Adrenal gland (tissue), 12 donors: ENCODE measurements around the gene ITGA6. TPM values are rescaled to one million over a fixed set of nuclear protein-coding genes. Genes with fewer than 3 reads are reported as not detected.

Experiments used
- DNase-seq, 7 donors: peaks; one replicate each; pipeline ENCODE4 v3.0.0-alpha.2; 2019 to 2020
- H3K27ac ChIP-seq, 5 donors: fragments of 200-600 bp; sonication (generic) in 4 of 5; 1 replicate in 3 of 5; 2 replicates in 2 of 5; pipeline versions ENCODE4 v1.5.1 to v1.8.0; 2016 to 2020; ENCODE audit warnings: mild to moderate bottlenecking in 1 of 5
- H3K27me3 ChIP-seq: fragments of 200-600 bp; 2 replicates; pipeline ENCODE4 v1.8.0; 2021
- H3K36me3 ChIP-seq, 2 donors: fragments of 200-600 bp; replicated peaks in 1 of 2; 1 replicate in 1 of 2; 2 replicates in 1 of 2; pipeline versions ENCODE4 v1.5.1 to v1.8.0; 2018 to 2022
- H3K4me1 ChIP-seq, 2 donors: fragments of 200-600 bp; replicated peaks in 1 of 2; 1 replicate in 1 of 2; 2 replicates in 1 of 2; pipeline versions ENCODE4 v1.5.1 to v1.8.0; 2018 to 2021
- H3K4me3 ChIP-seq, 4 donors: fragments of 200-600 bp; sonication (generic) in 3 of 4; one replicate each; pipeline ENCODE4 v1.5.1; 2016 to 2018
- H3K9me3 ChIP-seq, 3 donors: fragments of 200-600 bp; sonication (generic) in 1 of 3; replicated peaks in 1 of 3; 1 replicate in 2 of 3; 2 replicates in 1 of 3; pipeline versions ENCODE4 v1.5.1 to v1.8.0; 2016 to 2021
- CTCF ChIP-seq, 6 experiments: fragments of 450-650 bp in 4 of 6; fragments of 200-600 bp in 2 of 6; sonication (generic) in 1 of 6; IDR thresholded peaks; 1 replicate in 5 of 6; 2 replicates in 1 of 6; pipeline versions ENCODE4 v1.5.1 to v1.8.0; 2016 to 2021; ENCODE audit warnings: antibody characterized with exemption in 6 of 6, mild to moderate bottlenecking in 2 of 6, moderate library complexity in 1 of 6
- POLR2A ChIP-seq, 2 donors: fragments of 450-650 bp; IDR thresholded peaks; one replicate each; pipeline ENCODE4 v1.6.1; 2017; ENCODE audit warnings: antibody characterized with exemption in 2 of 2, mild to moderate bottlenecking in 2 of 2, moderate library complexity in 1 of 2
- WGBS, 4 donors: extraction: QIAGEN DNeasy Blood & Tissue Kit in 2 of 4; methylation state at CpG; one replicate each; pipeline versions ENCODE4 v1.1.5 to v1.1.7; 2013 to 2017; 5-methylcytosine and 5-hydroxymethylcytosine counted together
- intact Hi-C, 2 donors: fragments of 100-400 bp; cut with DNase I; formaldehyde crosslinking; loops; one replicate each; pipeline versions ENCODE4 v1.14.1 to v1.15.0; 2022 to 2023
- polyA plus RNA-seq, 3 donors: library from polyadenylated mRNA; stranded (reverse); fragments of 200-250 nt in 2 of 3; fragments of 350-450 nt in 1 of 3; fragmentation: Illumina TruSeq in 1 of 3; extraction: RNeasy Lipid Tissue Mini Kit (QIAGEN cat#74804) in 1 of 3; gene quantifications; one replicate each; pipeline ENCODE4 v1.2.3, GENCODE V29; 2013 to 2014
- total RNA-seq, 9 donors: library from RNA; depleted of rRNA in 4 of 9; stranded (reverse); fragments of >200 nt in 4 of 9; fragments of 120-200 nt in 1 of 9; fragmentation: NEBNext Ultra II Directional in 1 of 9; extraction: Animal tissue kit (Norgen Biotek cat#: 25700) in 1 of 9; gene quantifications; one replicate each; pipeline versions ENCODE4 v1.1.0 to v1.2.4, GENCODE V29; 2013 to 2023
- donor health status: healthy with polysubstance abuse.
- donor health status: Bipolar disorder and iron deficiency.
- donor health status: DM: yes; HTN: yes; CAD: no.
- donor health status: DM: no; HTN: no; CAD: no.
- donor health status: DM: no; HTN: no; CAD: no.
- donor health status: DM: yes; HTN: yes; CAD: no.

Gene ITGA6
- total and polyA plus RNA-seq, 12 donors: 5.1 to 20.3 (median 10.0) TPM

DNA sequence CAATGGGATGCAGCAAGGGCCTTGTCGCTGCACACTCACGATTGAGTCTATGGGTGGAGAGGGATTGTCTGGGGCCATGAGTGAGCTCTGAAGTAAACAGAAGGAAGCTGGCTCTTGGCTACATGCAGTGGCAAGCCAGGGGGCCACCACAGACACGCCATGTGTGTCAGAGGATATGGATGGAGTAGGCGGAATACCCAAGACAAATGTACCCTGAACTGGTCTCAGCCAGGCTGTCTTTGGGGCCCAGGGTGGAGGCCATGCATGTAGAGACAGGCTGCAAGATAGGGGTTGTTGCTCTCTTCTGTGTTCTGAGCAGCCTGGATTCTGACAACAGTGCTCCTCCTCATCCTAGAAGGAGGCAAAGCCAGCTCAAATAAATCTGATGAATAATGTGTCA lies 24.0 kb upstream of the ITGA6 start:
- WGBS, 4 donors: 87 to 95% (median 90%) methylated on average over 4 of the region's 4 CpGs
- Histone ChIP-seq H3K9me3 (no peaks in the 10 kb centered on the region), H3K27me3 (no peaks in the 10 kb centered on the region), H3K4me3 (no peak overlapping the region), H3K4me1 (no peaks in the 10 kb centered on the region), H3K27ac (peak overlapping the region in 1 of 5 donors; percentile 44), H3K36me3 (no peaks in the 10 kb centered on the region)
- intact Hi-C loops: no loop called here
- TF ChIP-seq CTCF (IDR thresholded peaks at IDR 0.05) (no peak), POLR2A (IDR thresholded peaks at IDR 0.05) (no peak)
- no peak for DNase-seq

DNA sequence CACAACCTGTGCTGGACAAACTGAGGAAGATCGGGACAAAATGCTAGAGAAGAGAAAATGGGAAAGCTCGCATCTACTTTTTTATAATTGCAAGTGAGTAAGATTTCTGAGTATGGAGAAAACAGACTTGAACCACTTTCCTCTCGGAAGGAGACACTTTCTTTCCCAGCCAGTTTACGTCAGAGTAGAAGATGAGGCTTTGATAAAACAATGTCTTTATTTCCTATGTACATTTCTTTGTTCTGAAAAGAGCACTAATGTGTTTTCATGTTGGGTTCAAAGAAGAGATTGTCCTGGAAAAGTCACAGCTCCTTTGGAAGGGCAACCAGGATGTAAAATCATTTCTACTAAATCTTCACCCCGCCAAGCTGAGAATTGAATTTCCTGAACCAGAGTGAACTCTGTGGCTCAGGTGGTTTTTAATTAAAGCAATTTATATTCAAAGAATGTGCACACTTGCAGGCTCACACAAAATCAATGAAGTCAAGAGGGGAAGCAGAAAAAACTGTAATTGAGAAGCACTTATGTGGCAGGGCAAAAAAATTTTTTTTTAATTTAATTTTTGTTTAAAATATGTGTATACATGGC lies 23.4 kb upstream of the ITGA6 start:
- H3K27me3 ChIP-seq: no peaks in the 10 kb centered on the region
- intact Hi-C loops: no loop called here
- H3K36me3 ChIP-seq: no peaks in the 10 kb centered on the region
- no peaks in the 10 kb centered on the region for H3K4me1 ChIP-seq
- TF ChIP-seq POLR2A (IDR thresholded peaks at IDR 0.05): no peak
- no peak for TF ChIP-seq CTCF (IDR thresholded peaks at IDR 0.05)
- DNase-seq: no peak
- 78 to 88% (median 81%) methylated on average over 5 of the region's 5 CpGs for WGBS, 4 donors
- H3K9me3 ChIP-seq: no peaks in the 10 kb centered on the region
- H3K27ac ChIP-seq: peak overlapping the region in 1 of 5 donors; percentile 44
- H3K4me3 ChIP-seq: no peak overlapping the region

DNA sequence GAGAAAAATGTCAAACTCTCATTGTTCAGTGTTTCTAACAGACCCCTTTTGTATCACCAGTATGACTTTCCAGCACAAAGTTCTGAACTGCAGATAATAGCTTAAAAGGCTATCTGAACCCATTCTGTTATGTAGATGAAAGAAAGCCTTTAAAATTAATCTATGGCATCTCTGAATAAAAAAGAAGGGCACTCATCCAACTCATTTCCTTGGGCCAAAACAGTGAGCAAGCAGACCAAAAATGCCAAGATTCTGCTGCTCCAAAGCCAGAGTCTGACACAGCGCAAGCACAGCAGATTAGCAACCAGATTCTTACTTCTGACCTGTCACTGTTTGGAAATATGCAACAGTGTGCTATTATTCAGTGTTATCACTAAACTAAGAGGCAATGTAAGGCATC lies 22.6 kb upstream of the ITGA6 start:
- Histone ChIP-seq H3K9me3 (no peaks in the 10 kb centered on the region), H3K4me1 (no peaks in the 10 kb centered on the region), H3K36me3 (no peaks in the 10 kb centered on the region), H3K27me3 (no peaks in the 10 kb centered on the region), H3K27ac (no peak overlapping the region), H3K4me3 (no peak overlapping the region)
- intact Hi-C loops: no loop called here
- DNase-seq: peak in 2 of 7 donors; percentile 16 to 18
- TF ChIP-seq CTCF (IDR thresholded peaks at IDR 0.05): no peak
- no peak for TF ChIP-seq POLR2A (IDR thresholded peaks at IDR 0.05)
- WGBS, 4 donors: 21 to 56% (median 39%) methylated on average over 1 of the region's 1 CpG

DNA sequence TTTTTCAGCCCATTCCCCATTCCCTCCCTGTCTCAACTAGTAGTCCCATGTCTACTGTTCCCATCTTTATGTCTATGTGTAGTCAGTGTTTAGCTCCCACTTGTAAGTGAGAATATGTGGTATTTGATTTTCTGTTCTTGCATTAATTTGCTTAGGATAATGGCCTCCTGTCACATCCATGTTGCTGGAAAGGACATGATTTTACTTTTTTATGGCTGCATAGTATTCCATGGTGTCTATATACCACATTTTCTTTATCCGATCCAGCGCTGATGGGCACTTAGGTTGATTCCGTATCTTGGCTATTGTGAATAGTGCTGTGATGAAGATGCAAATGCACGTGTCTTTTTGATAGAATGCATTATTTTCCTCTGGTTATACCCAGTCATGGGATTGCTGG lies 21.7 kb upstream of the ITGA6 start:
- no peak for DNase-seq
- intact Hi-C loops: no loop called here
- no peaks in the 10 kb centered on the region for H3K27me3 ChIP-seq
- TF ChIP-seq CTCF (IDR thresholded peaks at IDR 0.05) (no peak), POLR2A (IDR thresholded peaks at IDR 0.05) (no peak)
- H3K4me1 ChIP-seq: no peaks in the 10 kb centered on the region
- H3K27ac ChIP-seq: no peak overlapping the region
- no peaks in the 10 kb centered on the region for H3K36me3 ChIP-seq
- H3K4me3 ChIP-seq: no peak overlapping the region
- 67 to 94% (median 81%) methylated on average over 4 of the region's 4 CpGs for WGBS, 4 donors
- no peaks in the 10 kb centered on the region for H3K9me3 ChIP-seq
